ENCODE results near the gene ZNF142.

DNA sequence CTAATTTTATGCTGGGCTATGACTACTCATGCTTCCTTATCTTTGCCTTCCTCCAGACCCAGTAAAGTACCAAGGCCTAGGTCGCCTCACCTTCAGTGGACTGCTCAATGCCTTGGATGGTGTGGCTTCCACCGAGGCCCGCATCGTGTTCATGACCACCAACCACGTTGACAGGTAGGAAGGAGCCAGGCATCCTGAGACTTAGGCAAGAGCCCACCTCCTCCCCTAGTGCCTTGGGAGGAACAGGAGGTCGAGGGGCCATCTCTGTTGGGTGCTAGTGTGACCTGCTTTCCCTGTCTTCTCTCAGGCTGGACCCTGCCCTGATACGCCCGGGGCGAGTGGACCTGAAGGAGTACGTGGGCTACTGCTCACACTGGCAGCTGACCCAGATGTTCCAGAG lies 3.4 kb upstream of the ZNF142 start:
- TF ChIP-seq CTCF (IDR thresholded peaks at IDR 0.05), result no peak
- TF ChIP-seq ZFX (IDR thresholded peaks at IDR 0.05; ENCODE audit: borderline replicate concordance), result no peak

Data from 22Rv1 (cell line).